ENCODE measurements around the gene RADIL. TPM values are rescaled to one million over a fixed set of nuclear protein-coding genes. Genes with fewer than 3 reads are reported as not detected.
A peak's percentile ranks its signal among the peaks of the same experiment; 100 is the strongest.
"Not testable (repeated sequence)": the region's sequence is repeated elsewhere in the genome, so short reads cannot be mapped to it uniquely, and the experiment has no call there.

The RADIL gene
- total RNA-seq, 1 experiment from 2014 or later: not detected

- no peak overlapping the region for H3K27ac Mint-ChIP-seq (ENCODE audit: unreplicated experiment)
- no peaks in the 10 kb centered on the region for H3K9me3 ChIP-seq
- H3K4me3 Mint-ChIP-seq (ENCODE audit: unreplicated experiment): no peak overlapping the region
- no peak for TF ChIP-seq CTCF (IDR thresholded peaks at IDR 0.05; ENCODE audit: insufficient read depth in 1 of 2, low read depth in 1 of 2, low read length in 1 of 2, severe bottlenecking in 1 of 2, unreplicated experiment in 1 of 2)
- ChIA-PET CTCF (no interaction called here), POLR2A (interaction anchor here (0.5 kb wide), 1 partner anchor 12 kb away, joined by 4 read pairs; no protein-coding TSS in a partner anchor)
- peaks cover 31% of the 10 kb centered on the region for H3K36me3 Mint-ChIP-seq (ENCODE audit: insufficient read depth, unreplicated experiment)
- no peaks in the 10 kb centered on the region for H3K27me3 ChIP-seq (replicated peaks; ENCODE audit: control insufficient read depth, insufficient read depth, low read length)
- no peak overlapping the region for H3K4me3 ChIP-seq (ENCODE audit: low read depth, low read length)
- peaks cover 9% of the 10 kb centered on the region for H3K4me1 Mint-ChIP-seq (ENCODE audit: low read depth, unreplicated experiment)
- peaks cover 15% of the 10 kb centered on the region for H3K4me1 ChIP-seq
- H3K27me3 Mint-ChIP-seq (ENCODE audit: insufficient read depth, unreplicated experiment): no peaks in the 10 kb centered on the region
- no TSS peak for BruUV-seq (replicated peaks)
- H3K9me3 Mint-ChIP-seq (ENCODE audit: unreplicated experiment): no peaks in the 10 kb centered on the region
- DNase-seq: no peak
- intact Hi-C loops (cut with micrococcal nuclease; ENCODE audit: unreplicated experiment): no loop called here
- no peaks in the 10 kb centered on the region for H3K36me3 ChIP-seq (ENCODE audit: control insufficient read depth, insufficient read depth, low read length)
These were observed 87.1 kb downstream of the RADIL start for GRCh38 chr7:4796453-4796852.

- Histone ChIP-seq H3K27me3 (replicated peaks; ENCODE audit: control insufficient read depth, insufficient read depth, low read length) (no peaks in the 10 kb centered on the region), H3K36me3 (ENCODE audit: control insufficient read depth, insufficient read depth, low read length) (no peaks in the 10 kb centered on the region), H3K4me3 (ENCODE audit: low read depth, low read length) (no peak overlapping the region), H3K9me3 (no peaks in the 10 kb centered on the region), H3K4me1 (peaks cover 15% of the 10 kb centered on the region)
- no peaks in the 10 kb centered on the region for H3K27me3 Mint-ChIP-seq (ENCODE audit: insufficient read depth, unreplicated experiment)
- peak overlapping the region; percentile 34 for H3K4me3 Mint-ChIP-seq (ENCODE audit: unreplicated experiment)
- ChIA-PET CTCF (no interaction called here), POLR2A (no interaction called here)
- intact Hi-C loops (cut with micrococcal nuclease; ENCODE audit: unreplicated experiment): no loop called here
- TF ChIP-seq CTCF (IDR thresholded peaks at IDR 0.05; ENCODE audit: insufficient read depth in 1 of 2, low read depth in 1 of 2, low read length in 1 of 2, severe bottlenecking in 1 of 2, unreplicated experiment in 1 of 2): no peak
- H3K36me3 Mint-ChIP-seq (ENCODE audit: insufficient read depth, unreplicated experiment): peaks cover 41% of the 10 kb centered on the region
- TSS peak; percentile 75 for BruUV-seq (replicated peaks)
- H3K4me1 Mint-ChIP-seq (ENCODE audit: low read depth, unreplicated experiment): peaks cover 9% of the 10 kb centered on the region
- DNase-seq: peak; percentile 57 to 77
- no peaks in the 10 kb centered on the region for H3K9me3 Mint-ChIP-seq (ENCODE audit: unreplicated experiment)
- H3K27ac Mint-ChIP-seq (ENCODE audit: unreplicated experiment): peak overlapping the region; percentile 79
These were observed 88.7 kb downstream of the RADIL start for GRCh38 chr7:4794591-4795350.

- H3K4me1 Mint-ChIP-seq (ENCODE audit: low read depth, unreplicated experiment); DNase-seq; H3K27me3 ChIP-seq (replicated peaks; ENCODE audit: control insufficient read depth, insufficient read depth, low read length); BruUV-seq (replicated peaks); H3K9me3 ChIP-seq; H3K9me3 Mint-ChIP-seq (ENCODE audit: unreplicated experiment); H3K36me3 ChIP-seq (ENCODE audit: control insufficient read depth, insufficient read depth, low read length); CTCF ChIA-PET; H3K4me3 ChIP-seq (ENCODE audit: low read depth, low read length); intact Hi-C loops (cut with micrococcal nuclease; ENCODE audit: unreplicated experiment); POLR2A ChIA-PET; H3K27me3 Mint-ChIP-seq (ENCODE audit: insufficient read depth, unreplicated experiment): not testable (repeated sequence)
- peaks cover 15% of the 10 kb centered on the region for H3K4me1 ChIP-seq
- Mint-ChIP-seq H3K36me3 (ENCODE audit: insufficient read depth, unreplicated experiment) (peaks cover 41% of the 10 kb centered on the region), H3K4me3 (ENCODE audit: unreplicated experiment) (peak overlapping the region; percentile 34), H3K27ac (ENCODE audit: unreplicated experiment) (peak overlapping the region; percentile 79)
These were observed 89.3 kb downstream of the RADIL start for GRCh38 chr7:4794171-4794570.

GRCh38 chr7:4793385-4793993 lies 90.0 kb downstream of the RADIL start:
- intact Hi-C loops (cut with micrococcal nuclease; ENCODE audit: unreplicated experiment); H3K9me3 Mint-ChIP-seq (ENCODE audit: unreplicated experiment); H3K4me1 Mint-ChIP-seq (ENCODE audit: low read depth, unreplicated experiment); H3K27me3 Mint-ChIP-seq (ENCODE audit: insufficient read depth, unreplicated experiment); CTCF ChIA-PET; H3K4me3 Mint-ChIP-seq (ENCODE audit: unreplicated experiment); H3K4me3 ChIP-seq (ENCODE audit: low read depth, low read length); H3K9me3 ChIP-seq; H3K27ac Mint-ChIP-seq (ENCODE audit: unreplicated experiment); BruUV-seq (replicated peaks); H3K27me3 ChIP-seq (replicated peaks; ENCODE audit: control insufficient read depth, insufficient read depth, low read length); H3K36me3 ChIP-seq (ENCODE audit: control insufficient read depth, insufficient read depth, low read length); DNase-seq: not testable (repeated sequence)
- peaks cover 15% of the 10 kb centered on the region for H3K4me1 ChIP-seq
- H3K36me3 Mint-ChIP-seq (ENCODE audit: insufficient read depth, unreplicated experiment): peaks cover 41% of the 10 kb centered on the region
- POLR2A ChIA-PET: interaction anchor here (0.6 to 0.9 kb wide), 2 partner anchors 18 to 270 kb away, joined by 3 to 4 read pairs; partner anchors contain the start of gene AP5Z1

Measured in Caco-2 (cell line).